Pancreas (tissue), 10 donors: Measurements from ENCODE around the gene SLC22A7. TPM values are rescaled to one million over a fixed set of nuclear protein-coding genes. Genes with fewer than 3 reads are reported as not detected.

Source experiments
- ATAC-seq, 4 donors: fragments of 200-7000 bp; cut with Tn5 transposase; one replicate each; pipeline versions ENCODE4 v1.8.0 to v1.9.1; 2020; ENCODE audit warnings: mild to moderate bottlenecking in 4 of 4, moderate library complexity in 4 of 4
- DNase-seq, 6 donors: peaks; one replicate each; pipeline ENCODE4 v3.0.0-alpha.2; 2020
- FAIRE-seq: peaks from 2 replicates; lab custom pipeline; 2012; peaks lifted over from hg19 to GRCh38; lab: Jason Lieb, UNC
- H3K27ac ChIP-seq, 4 donors: fragments of 200-600 bp; sonication (generic); 1 replicate in 3 of 4; 2 replicates in 1 of 4; pipeline versions ENCODE4 v1.5.0 to v1.8.0; 2020
- H3K27me3 ChIP-seq, 4 donors: fragments of 200-600 bp; one replicate each; pipeline ENCODE4 v1.8.0; 2021
- H3K36me3 ChIP-seq, 3 donors: fragments of 200-600 bp; sonication (generic) in 1 of 3; one replicate each; pipeline versions ENCODE4 v1.5.0 to v1.8.0; 2020 to 2021
- H3K4me1 ChIP-seq, 3 donors: fragments of 200-600 bp; one replicate each; pipeline ENCODE4 v1.8.0; 2021
- H3K4me3 ChIP-seq, 4 donors: fragments of 200-600 bp; sonication (generic) in 2 of 4; one replicate each; pipeline versions ENCODE4 v1.5.0 to v1.8.0; 2020 to 2021
- H3K9me3 ChIP-seq, 4 donors: fragments of 200-600 bp; one replicate each; pipeline ENCODE4 v1.8.0; 2021
- CTCF ChIP-seq, 4 donors: fragments of 200-600 bp; sonication (generic) in 3 of 4; IDR thresholded peaks; one replicate each; pipeline versions ENCODE4 v1.5.0 to v1.8.0; 2021; ENCODE audit warnings: antibody characterized with exemption in 4 of 4
- WGBS, 2 donors: extraction: QIAGEN DNeasy Blood & Tissue Kit; methylation state at CpG; one replicate each; pipeline ENCODE4 v1.1.7; 2013; 5-methylcytosine and 5-hydroxymethylcytosine counted together
- intact Hi-C, 3 donors: fragments of 100-400 bp; cut with DNase I; formaldehyde crosslinking; loops; one replicate each; pipeline versions ENCODE4 v1.11.1 to v1.14.2; 2022
- polyA plus RNA-seq, 2 donors: library from polyadenylated mRNA; stranded (reverse); fragments of 200-250 nt; gene quantifications; one replicate each; pipeline ENCODE4 v1.2.3, GENCODE V29; 2013
- total RNA-seq, 6 donors: library from RNA; stranded (reverse); fragmentation: NEBNext Ultra II Directional in 4 of 6; extraction: Animal tissue kit (Norgen Biotek cat#: 25700) in 4 of 6; gene quantifications; one replicate each; pipeline versions ENCODE4 v1.2.1 to v1.2.4, GENCODE V29; 2021 to 2023
- donor health status: healthy with polysubstance abuse.
- donor health status: DM: no; HTN: no; CAD: no; lungs with moderate emphysema.
- donor health status: DM: no; HTN: no; CAD: no.
- donor health status: control.
- donor health status: control.
- donor health status: Bipolar disorder and iron deficiency.
- donor health status: DM: yes; HTN: yes; CAD: no.
- donor health status: DM: no; HTN: no; CAD: no.
- donor health status: DM: no; HTN: no; CAD: no.
- donor health status: DM: yes; HTN: yes; CAD: no.

SLC22A7 gene
- total and polyA plus RNA-seq, 8 donors, result 0.16 TPM; not detected in 7

- no peak overlapping the region for H3K27ac ChIP-seq
- ATAC-seq (no peak), DNase-seq (peak in 1 of 6 donors; percentile 6), FAIRE-seq (no peak)
- no peaks in the 10 kb centered on the region for H3K9me3 ChIP-seq
- H3K4me1 ChIP-seq, result peaks cover 5 to 29% (median 16%) of the 10 kb centered on the region in 3 donors
- no peaks in the 10 kb centered on the region for H3K36me3 ChIP-seq
- no peak overlapping the region for H3K4me3 ChIP-seq
- no peaks in the 10 kb centered on the region for H3K27me3 ChIP-seq
- no peak for TF ChIP-seq CTCF (IDR thresholded peaks at IDR 0.05)
- intact Hi-C loops, result loop anchor here in 1 of 3 donors (5.0 kb wide), 1 partner anchor 93 kb away; no protein-coding TSS in a partner anchor
- 74 to 87% methylated on average over 5 of the region's 5 CpGs for WGBS, 2 donors
These were observed 33.4 kb upstream of the SLC22A7 start for GRCh38 chr6:43264599-43265145.

- Histone ChIP-seq H3K27me3 (no peaks in the 10 kb centered on the region), H3K4me3 (no peak overlapping the region), H3K36me3 (no peaks in the 10 kb centered on the region), H3K4me1 (peaks cover 7 to 31% (median 16%) of the 10 kb centered on the region in 3 donors), H3K9me3 (no peaks in the 10 kb centered on the region), H3K27ac (no peak overlapping the region)
- FAIRE-seq (no peak), DNase-seq (no peak), ATAC-seq (no peak)
- WGBS, 2 donors, result 88 to 90% methylated on average over 6 of the region's 6 CpGs
- intact Hi-C loops, result no loop called here
- no peak for TF ChIP-seq CTCF (IDR thresholded peaks at IDR 0.05)
These were observed 32.5 kb upstream of the SLC22A7 start for GRCh38 chr6:43265564-43265963.

- Histone ChIP-seq H3K4me3 (no peak overlapping the region), H3K4me1 (peaks cover 7 to 31% (median 16%) of the 10 kb centered on the region in 3 donors), H3K9me3 (no peaks in the 10 kb centered on the region), H3K36me3 (no peaks in the 10 kb centered on the region), H3K27me3 (no peaks in the 10 kb centered on the region), H3K27ac (peak overlapping the region in 3 of 4 donors; percentile 11 to 87 (median 84))
- WGBS, 2 donors, result 28 to 29% methylated on average over 7 of the region's 7 CpGs
- ATAC-seq (peak; percentile 35 to 78 (median 68)), DNase-seq (peak in 2 of 6 donors; percentile 65 to 85), FAIRE-seq (no peak)
- TF ChIP-seq CTCF (IDR thresholded peaks at IDR 0.05), result no peak
- intact Hi-C loops, result no loop called here
These were observed 30.3 kb upstream of the SLC22A7 start for GRCh38 chr6:43267619-43268354.

GRCh38 chr6:43268355-43268700 is 29.7 kb upstream of the SLC22A7 start:
- intact Hi-C loops, result no loop called here
- ATAC-seq (peak in 2 of 4 donors; percentile 14 to 37), FAIRE-seq (no peak), DNase-seq (peak in 2 of 6 donors; percentile 35 to 72)
- no peak for TF ChIP-seq CTCF (IDR thresholded peaks at IDR 0.05)
- Histone ChIP-seq H3K4me3 (no peak overlapping the region), H3K27me3 (no peaks in the 10 kb centered on the region), H3K9me3 (no peaks in the 10 kb centered on the region), H3K4me1 (peaks cover 7 to 31% (median 16%) of the 10 kb centered on the region in 3 donors), H3K27ac (peak overlapping the region in 2 of 4 donors; percentile 84 to 87), H3K36me3 (no peaks in the 10 kb centered on the region)
- 77 to 79% methylated on average over 3 of the region's 3 CpGs for WGBS, 2 donors
